ENCODE measurements around the gene MS4A6E.

The MS4A6E gene

DNA sequence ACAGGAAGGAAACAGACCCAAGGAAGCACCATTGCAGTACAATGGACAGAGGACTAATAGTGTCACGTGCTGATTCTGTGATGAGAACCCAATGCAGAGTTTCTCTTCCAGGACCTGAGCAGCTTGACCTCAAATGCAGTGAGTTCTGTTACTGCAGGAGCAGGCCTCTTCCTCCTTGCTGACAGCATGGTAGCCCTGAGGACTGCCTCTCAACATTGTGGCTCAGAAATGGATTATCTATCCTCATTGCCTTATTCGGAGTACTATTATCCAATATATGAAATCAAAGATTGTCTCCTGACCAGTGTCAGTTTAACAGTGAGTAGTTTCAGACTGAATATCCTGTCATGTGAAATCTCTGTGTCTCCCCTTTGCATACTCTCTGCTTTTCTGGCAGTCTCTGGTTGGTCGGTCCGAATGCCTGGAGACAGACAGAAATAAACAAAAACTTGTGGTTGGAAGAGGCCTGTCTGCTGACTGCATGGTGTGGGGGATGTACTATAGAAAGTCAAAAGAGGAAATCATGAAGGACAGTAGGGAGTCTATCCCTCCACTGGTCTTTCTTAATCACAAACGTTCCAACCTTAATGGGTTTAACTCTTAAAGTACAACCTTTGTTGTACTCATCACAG, 62.3 kb downstream of the MS4A6E start:
- no peak for DNase-seq (ENCODE audit: low read depth)

DNA sequence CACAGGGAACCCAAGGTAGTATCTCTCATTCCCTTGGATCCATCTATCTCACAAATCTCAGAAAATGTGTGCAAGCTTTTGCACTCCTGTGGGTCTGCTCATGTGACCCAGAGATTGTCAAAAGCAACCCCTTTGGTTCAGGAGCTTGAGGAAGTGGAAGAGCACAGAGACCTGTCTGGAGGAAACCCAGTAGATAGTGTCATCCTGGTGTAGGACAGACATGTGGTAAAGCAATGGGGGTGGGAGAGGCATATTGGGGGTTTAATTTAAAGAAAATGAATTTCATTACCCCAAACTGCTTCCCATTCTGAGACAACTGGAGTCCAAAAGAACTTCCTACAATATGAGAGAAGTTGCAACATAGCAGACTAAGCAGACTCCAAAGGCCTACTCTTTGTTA, 63.4 kb downstream of the MS4A6E start:
- no peak overlapping the region for H3K4me3 ChIP-seq (replicated peaks; ENCODE audit: low read depth, low read length)
- no peak for DNase-seq (ENCODE audit: low read depth)
- TF ChIP-seq, protein P1, sequence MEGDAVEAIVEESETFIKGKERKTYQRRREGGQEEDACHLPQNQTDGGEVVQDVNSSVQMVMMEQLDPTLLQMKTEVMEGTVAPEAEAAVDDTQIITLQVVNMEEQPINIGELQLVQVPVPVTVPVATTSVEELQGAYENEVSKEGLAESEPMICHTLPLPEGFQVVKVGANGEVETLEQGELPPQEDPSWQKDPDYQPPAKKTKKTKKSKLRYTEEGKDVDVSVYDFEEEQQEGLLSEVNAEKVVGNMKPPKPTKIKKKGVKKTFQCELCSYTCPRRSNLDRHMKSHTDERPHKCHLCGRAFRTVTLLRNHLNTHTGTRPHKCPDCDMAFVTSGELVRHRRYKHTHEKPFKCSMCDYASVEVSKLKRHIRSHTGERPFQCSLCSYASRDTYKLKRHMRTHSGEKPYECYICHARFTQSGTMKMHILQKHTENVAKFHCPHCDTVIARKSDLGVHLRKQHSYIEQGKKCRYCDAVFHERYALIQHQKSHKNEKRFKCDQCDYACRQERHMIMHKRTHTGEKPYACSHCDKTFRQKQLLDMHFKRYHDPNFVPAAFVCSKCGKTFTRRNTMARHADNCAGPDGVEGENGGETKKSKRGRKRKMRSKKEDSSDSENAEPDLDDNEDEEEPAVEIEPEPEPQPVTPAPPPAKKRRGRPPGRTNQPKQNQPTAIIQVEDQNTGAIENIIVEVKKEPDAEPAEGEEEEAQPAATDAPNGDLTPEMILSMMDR (IDR thresholded peaks at IDR 0.05; ENCODE audit: low read length, missing control alignments), result no peak

More for the DNA sequence above, 62.3 kb downstream of the MS4A6E start:
- TF ChIP-seq, protein P1 (IDR thresholded peaks at IDR 0.05; ENCODE audit: low read length, missing control alignments), result no peak
- no peak overlapping the region for H3K4me3 ChIP-seq (replicated peaks; ENCODE audit: low read depth, low read length)
